NCI-H446 (cell line): ENCODE data around the gene GUCA1C.
A peak's percentile ranks its signal among the peaks of the same experiment; 100 is the strongest.

Source experiments
- DNase-seq, 2 experiments: peaks; one replicate each; lab custom pipeline; 2025; lab: John Stamatoyannopoulos, UW

Gene GUCA1C

GRCh38 chr3:108953700-108954099 lies at the start of gene GUCA1C:
Gene GUCA1C, minus strand, starts transcription at chr3:108953879. Its CDS starts 117 bp downstream, at chr3:108953762.
- DNase-seq: no peak

GRCh38 chr3:108998436-108998835 lies 44.8 kb upstream of the GUCA1C start:
- DNase-seq: no peak

- no peak for DNase-seq
Measured at GRCh38 chr3:108985844-108986243, 32.2 kb upstream of the GUCA1C start.

GRCh38 chr3:108983051-108983450 lies 29.4 kb upstream of the GUCA1C start:
- no peak for DNase-seq

GRCh38 chr3:108976058-108976457 lies 22.4 kb upstream of the GUCA1C start:
- no peak for DNase-seq

GRCh38 chr3:108973019-108973418 lies 19.3 kb upstream of the GUCA1C start:
- DNase-seq: no peak

- DNase-seq: no peak
Measured at GRCh38 chr3:108972482-108972881, 18.8 kb upstream of the GUCA1C start.

GRCh38 chr3:108970561-108970960 lies 16.9 kb upstream of the GUCA1C start:
- no peak for DNase-seq

GRCh38 chr3:108966773-108967172 lies 13.1 kb upstream of the GUCA1C start:
- no peak for DNase-seq

- no peak for DNase-seq
Measured at GRCh38 chr3:108959017-108959416, 5.3 kb upstream of the GUCA1C start.

GRCh38 chr3:108953210-108953609 lies 469 bp downstream of the GUCA1C start:
- no peak for DNase-seq

GRCh38 chr3:108951820-108952501 lies 1.7 kb downstream of the GUCA1C start:
- DNase-seq: no peak

GRCh38 chr3:108947855-108948254 lies 5.8 kb downstream of the GUCA1C start:
- DNase-seq: no peak

- no peak for DNase-seq
Measured at GRCh38 chr3:108946292-108947285, 7.1 kb downstream of the GUCA1C start.

- no peak for DNase-seq
Measured at GRCh38 chr3:108940568-108941263, 13.0 kb downstream of the GUCA1C start.

GRCh38 chr3:108940166-108940565 lies 13.5 kb downstream of the GUCA1C start:
- no peak for DNase-seq

- DNase-seq: no peak
Measured at GRCh38 chr3:108936924-108937689, 16.6 kb downstream of the GUCA1C start.

GRCh38 chr3:108931035-108931434 lies 22.6 kb downstream of the GUCA1C start:
- no peak for DNase-seq

GRCh38 chr3:108918866-108919265 lies 34.8 kb downstream of the GUCA1C start:
- DNase-seq: no peak

GRCh38 chr3:108914774-108915641 lies 38.7 kb downstream of the GUCA1C start:
- peak in 1 of 2 experiments; percentile 73 for DNase-seq

- DNase-seq: no peak
Measured at GRCh38 chr3:108909799-108910198, 43.9 kb downstream of the GUCA1C start.
